AG10803 (cell line): ENCODE results near the gene PTPRD.
"Not testable (repeated sequence)": the region's sequence is repeated elsewhere in the genome, so short reads cannot be mapped to it uniquely, and the experiment has no call there.

Source experiments
- DNase-seq: peaks from one replicate; pipeline ENCODE4 v3.0.0; 2010; ENCODE audit warnings: low read depth
- H3K4me3 ChIP-seq: 2 replicates; pipeline ENCODE4 v1.5.1; 2011; ENCODE audit warnings: mild to moderate bottlenecking, low read length, control low read depth
- CTCF ChIP-seq: conservative IDR thresholded peaks from 2 replicates; pipeline ENCODE4 v1.5.1; 2011; ENCODE audit warnings: mild to moderate bottlenecking, low read length, control low read depth, inconsistent platforms

PTPRD gene

GRCh38 chr9:9045572-9045971 is 1567.2 kb downstream of the PTPRD start:
- DNase-seq: no peak

GRCh38 chr9:9045072-9045471 is 1567.7 kb downstream of the PTPRD start:
- DNase-seq: no peak
- no peak for TF ChIP-seq CTCF
- no peak overlapping the region for H3K4me3 ChIP-seq

More at GRCh38 chr9:9045572-9045971, 1567.2 kb downstream of the PTPRD start:
- TF ChIP-seq CTCF: no peak
- H3K4me3 ChIP-seq: no peak overlapping the region

- not testable (repeated sequence) for DNase-seq
Observed at GRCh38 chr9:9043788-9044187, 1569.0 kb downstream of the PTPRD start.

GRCh38 chr9:9041756-9042155 is 1571.0 kb downstream of the PTPRD start:
- H3K4me3 ChIP-seq: no peak overlapping the region
- DNase-seq: no peak
- no peak for TF ChIP-seq CTCF

More at GRCh38 chr9:9043788-9044187, 1569.0 kb downstream of the PTPRD start:
- H3K4me3 ChIP-seq: not testable (repeated sequence)

- H3K4me3 ChIP-seq: no peak overlapping the region
- no peak for TF ChIP-seq CTCF
- no peak for DNase-seq
Observed at GRCh38 chr9:9033022-9033421, 1579.8 kb downstream of the PTPRD start.

GRCh38 chr9:9016597-9016996 is 1596.2 kb downstream of the PTPRD start:
- TF ChIP-seq CTCF: no peak
- no peak overlapping the region for H3K4me3 ChIP-seq
- no peak for DNase-seq

GRCh38 chr9:9004810-9005209 is 1608.0 kb downstream of the PTPRD start:
- H3K4me3 ChIP-seq: no peak overlapping the region
- DNase-seq: no peak
- no peak for TF ChIP-seq CTCF
